C4-2B (cell line): ENCODE data around the gene TFEB.

Experiments
- H3K27ac ChIP-seq: fragments of 450-650 bp; 2 replicates; pipeline ENCODE4 v1.5.1; 2017
- ZFX ChIP-seq: fragments of 450-650 bp; IDR thresholded peaks from 2 replicates; pipeline ENCODE4 v1.6.1; 2017
- TF ChIP-seq, protein P1 (sequence below): fragments of 450-650 bp; conservative IDR thresholded peaks from 2 replicates; pipeline ENCODE4 v1.5.1; 2017; ENCODE audit warnings: mild to moderate bottlenecking

TFEB gene

DNA sequence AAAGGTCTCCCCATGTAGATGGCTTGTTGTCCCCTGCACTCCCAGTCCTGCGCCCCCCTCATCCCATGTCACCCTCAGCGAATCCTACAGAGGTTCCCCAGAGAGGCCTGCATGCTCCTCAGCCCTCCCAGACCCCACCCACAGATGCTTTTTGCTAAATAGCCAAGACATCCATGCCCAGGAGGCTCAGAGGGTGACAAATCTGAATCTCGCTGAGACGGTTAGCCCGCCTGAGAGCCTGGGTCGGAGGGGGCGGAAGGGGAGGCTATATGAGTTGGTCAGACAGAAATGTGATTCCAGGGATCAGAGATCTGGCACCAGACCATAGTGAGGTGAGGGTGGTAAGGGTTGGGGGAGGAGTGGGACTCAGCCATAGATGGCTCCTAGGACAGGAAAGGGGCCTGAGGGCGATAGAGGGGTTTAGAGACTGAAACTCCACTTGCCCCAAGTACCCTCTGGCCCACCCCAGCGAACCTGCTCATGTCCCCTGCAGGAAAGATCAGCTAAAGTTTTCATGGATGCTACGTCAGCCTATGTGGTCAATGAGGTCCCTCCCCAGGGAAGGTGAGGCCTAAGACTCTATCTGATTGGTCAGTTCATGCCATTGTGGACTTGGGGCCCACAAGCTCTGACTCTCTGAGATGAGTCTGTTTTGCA, 33.2 kb downstream of the TFEB start:
- no peak overlapping the region for H3K27ac ChIP-seq
- TF ChIP-seq, protein P1, sequence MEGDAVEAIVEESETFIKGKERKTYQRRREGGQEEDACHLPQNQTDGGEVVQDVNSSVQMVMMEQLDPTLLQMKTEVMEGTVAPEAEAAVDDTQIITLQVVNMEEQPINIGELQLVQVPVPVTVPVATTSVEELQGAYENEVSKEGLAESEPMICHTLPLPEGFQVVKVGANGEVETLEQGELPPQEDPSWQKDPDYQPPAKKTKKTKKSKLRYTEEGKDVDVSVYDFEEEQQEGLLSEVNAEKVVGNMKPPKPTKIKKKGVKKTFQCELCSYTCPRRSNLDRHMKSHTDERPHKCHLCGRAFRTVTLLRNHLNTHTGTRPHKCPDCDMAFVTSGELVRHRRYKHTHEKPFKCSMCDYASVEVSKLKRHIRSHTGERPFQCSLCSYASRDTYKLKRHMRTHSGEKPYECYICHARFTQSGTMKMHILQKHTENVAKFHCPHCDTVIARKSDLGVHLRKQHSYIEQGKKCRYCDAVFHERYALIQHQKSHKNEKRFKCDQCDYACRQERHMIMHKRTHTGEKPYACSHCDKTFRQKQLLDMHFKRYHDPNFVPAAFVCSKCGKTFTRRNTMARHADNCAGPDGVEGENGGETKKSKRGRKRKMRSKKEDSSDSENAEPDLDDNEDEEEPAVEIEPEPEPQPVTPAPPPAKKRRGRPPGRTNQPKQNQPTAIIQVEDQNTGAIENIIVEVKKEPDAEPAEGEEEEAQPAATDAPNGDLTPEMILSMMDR: no peak

DNA sequence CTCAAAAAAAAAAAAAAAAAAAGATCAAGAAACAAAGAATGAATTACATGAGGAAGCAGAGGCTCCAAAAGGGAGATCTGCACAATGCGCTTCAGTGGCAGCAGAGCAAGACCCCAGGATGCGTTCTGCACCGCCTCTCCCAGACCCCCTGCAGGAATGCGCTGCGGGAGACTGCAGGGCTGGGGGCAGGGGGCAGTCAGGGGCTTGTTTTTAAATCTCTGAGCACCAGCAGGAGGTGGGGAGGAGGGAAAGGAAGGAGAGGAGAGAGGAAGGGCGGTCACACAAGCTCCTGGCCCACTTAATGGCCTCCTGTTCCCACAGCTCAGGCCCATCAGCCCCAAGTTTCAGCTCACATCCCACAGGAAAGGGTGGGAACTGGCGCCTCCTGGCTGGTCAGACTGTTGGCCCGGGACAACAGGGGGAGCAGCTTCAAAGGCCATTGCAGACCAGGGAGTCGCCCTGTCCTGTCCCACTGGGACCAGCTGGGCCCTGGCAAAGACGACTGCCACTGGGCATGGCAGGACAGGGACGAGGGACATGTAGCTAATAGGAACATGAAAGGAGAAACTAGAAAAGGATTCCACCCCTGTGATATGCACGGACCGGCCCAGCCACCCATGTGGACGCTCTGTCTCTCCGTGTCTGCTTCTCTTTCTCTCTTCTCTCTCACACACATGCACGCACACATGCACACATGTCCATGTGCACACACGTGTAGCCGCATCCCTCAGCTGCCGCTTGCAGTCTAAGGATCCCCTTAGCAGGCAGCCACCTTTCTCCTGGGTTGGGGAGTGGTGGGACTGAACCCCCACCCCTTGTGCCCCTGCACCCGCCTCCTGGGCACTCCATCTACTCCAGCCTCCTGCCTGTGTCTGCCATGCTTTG, 34.7 kb downstream of the TFEB start:
- H3K27ac ChIP-seq: no peak overlapping the region
- no peak for TF ChIP-seq ZFX
- TF ChIP-seq, protein P1: no peak

DNA sequence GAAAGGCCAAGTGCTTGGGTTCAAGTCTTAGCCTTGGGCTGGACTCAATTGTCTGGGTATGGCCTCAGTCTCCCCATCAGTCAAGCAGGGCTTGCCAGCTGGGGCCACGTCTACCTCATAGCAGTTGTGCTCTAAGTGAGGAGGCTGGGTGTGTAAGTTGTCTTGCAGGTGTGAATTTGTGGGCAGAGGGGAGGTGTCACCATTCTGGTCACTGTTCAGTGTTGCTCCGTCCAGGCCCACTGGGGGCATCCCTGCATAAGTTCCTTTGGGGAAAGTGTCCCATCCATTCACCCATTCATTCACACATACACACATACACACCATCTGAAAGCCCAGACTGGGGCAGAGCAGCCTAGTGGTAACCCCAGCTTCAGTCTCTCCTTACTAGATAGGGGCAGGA, 36.3 kb downstream of the TFEB start:
- TF ChIP-seq, protein P1: no peak
- TF ChIP-seq ZFX: no peak
- H3K27ac ChIP-seq: no peak overlapping the region

DNA sequence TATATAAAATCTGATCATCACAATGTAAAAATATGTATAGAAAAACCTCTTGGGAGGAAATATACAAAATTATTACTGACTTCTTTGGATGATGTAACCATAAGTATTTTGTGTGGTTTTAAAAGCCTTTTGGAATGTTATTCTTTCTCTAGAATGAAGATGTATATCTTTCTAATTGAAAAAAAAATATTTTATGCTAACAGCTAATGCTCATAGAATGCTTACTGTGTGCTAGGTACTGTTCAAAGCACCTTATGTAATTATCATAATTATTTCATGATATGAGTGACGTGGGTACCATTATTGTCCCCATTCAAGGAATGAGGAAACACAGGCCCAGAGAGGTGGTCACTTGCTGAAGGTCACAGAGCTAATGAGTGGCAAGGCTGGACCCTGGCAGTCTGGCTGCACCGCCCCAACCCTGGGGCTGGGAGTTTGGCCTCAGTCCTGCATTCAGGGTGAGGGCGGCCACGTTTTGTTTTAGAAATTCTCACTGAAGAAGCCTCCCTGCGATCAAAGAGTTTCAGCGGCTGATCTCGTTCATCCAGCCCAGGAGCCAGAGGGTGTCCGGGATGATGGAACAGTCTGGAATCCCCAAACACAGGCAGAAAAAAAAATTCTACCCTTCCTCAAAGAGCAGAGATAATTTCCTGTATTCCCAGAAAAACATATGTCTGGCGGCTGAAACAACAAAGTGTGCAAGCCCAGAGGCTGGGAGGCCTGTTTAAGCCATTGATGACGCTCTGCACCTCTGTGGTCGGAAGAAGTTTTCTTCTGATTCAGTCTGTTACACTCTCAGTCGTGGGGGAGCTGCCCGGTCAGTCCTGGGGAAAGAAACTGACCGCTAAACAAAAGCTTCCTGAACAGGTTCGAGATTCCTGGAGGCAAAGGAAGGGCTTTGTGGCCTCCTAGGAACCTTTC, 37.3 kb downstream of the TFEB start:
- H3K27ac ChIP-seq: no peak overlapping the region
- no peak for TF ChIP-seq ZFX
- TF ChIP-seq, protein P1: no peak

DNA sequence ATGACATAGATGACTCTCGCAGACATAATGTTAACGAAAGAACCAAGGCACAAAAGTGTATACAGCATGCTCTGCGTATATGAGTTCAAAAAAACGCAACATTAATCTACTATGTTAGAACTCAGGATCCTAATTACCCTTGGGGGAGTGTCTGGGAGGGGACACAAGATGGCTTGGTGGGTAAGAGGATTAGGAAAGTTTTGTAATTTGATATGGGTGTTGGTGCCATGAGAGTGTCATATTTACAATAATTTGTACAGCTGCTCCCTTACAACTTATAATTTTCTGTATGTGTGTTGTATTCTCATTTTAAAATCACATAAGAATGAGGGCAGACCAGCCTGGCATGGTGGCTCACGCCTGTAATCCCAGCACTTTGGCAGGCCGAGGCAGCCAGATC, 38.6 kb downstream of the TFEB start:
- TF ChIP-seq, protein P1: no peak
- TF ChIP-seq ZFX: no peak
- H3K27ac ChIP-seq: no peak overlapping the region

DNA sequence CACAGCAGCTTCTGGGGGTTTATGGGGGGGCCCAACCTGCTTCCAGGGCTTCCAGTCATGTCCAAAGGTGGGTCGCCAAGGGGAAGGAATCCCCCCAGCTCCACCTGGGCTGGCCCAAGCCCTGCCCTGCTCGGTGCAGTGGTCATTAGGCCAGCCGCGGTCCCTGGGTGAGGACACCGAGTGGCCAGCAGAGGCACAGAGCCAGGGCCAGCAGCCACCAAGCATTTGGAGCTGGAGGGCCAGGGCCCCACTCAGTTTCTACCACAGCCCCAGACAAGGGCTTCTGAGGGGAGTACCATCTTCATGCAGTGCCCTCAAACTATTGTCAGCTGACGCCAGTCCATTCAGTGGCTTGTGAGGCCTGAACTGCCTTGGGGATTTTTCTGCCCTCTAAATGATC, 39.6 kb downstream of the TFEB start:
- no peak for TF ChIP-seq ZFX
- TF ChIP-seq, protein P1: no peak
- no peak overlapping the region for H3K27ac ChIP-seq
